H1 (cell line): Measurements from ENCODE around the gene APAF1. TPM values are rescaled to one million over a fixed set of nuclear protein-coding genes. Genes with fewer than 3 reads are reported as not detected.

Experiments
- CTCF ChIA-PET: fragments of 300-600 bp; sonication (Branson Sonifier 250); formaldehyde crosslinking; loops from one replicate; lab custom pipeline; 2021; ENCODE audit not compliant: partially characterized antibody; lab: Charles Lee
- POLR2A ChIA-PET: fragments of 300-600 bp; sonication (Branson Sonifier 250); formaldehyde crosslinking; loops from one replicate; lab custom pipeline; 2021; ENCODE audit warnings: inconsistent platforms; ENCODE audit not compliant: partially characterized antibody; lab: Charles Lee
- DNase-seq, 2 experiments: peaks; one replicate each; pipeline versions ENCODE4 v3.0.0 to v3.0.0-alpha.2; 2010 to 2022; ENCODE audit warnings: low spot score in 2 of 2, low read depth in 1 of 2, mixed read lengths in 1 of 2
- FAIRE-seq: peaks from 2 replicates; lab custom pipeline; 2011; peaks lifted over from hg19 to GRCh38; lab: Jason Lieb, UNC
- H2AFZ ChIP-seq: 2 replicates; pipeline ENCODE4 v1.8.1; 2012; ENCODE audit warnings: low read length, inconsistent platforms
- H2AK5ac ChIP-seq: 2 replicates; pipeline ENCODE4 v1.6.1; 2013; ENCODE audit warnings: low read depth, low read length
- H2BK120ac ChIP-seq: replicated peaks from 2 replicates; pipeline ENCODE3; 2013; ENCODE audit warnings: low read depth, low read length, inconsistent platforms
- H2BK12ac ChIP-seq: 2 replicates; pipeline ENCODE4 v1.6.1; 2013; ENCODE audit warnings: low read depth, low read length
- H2BK15ac ChIP-seq: 2 replicates; pipeline ENCODE4 v1.6.1; 2013; ENCODE audit warnings: low read length
- H2BK20ac ChIP-seq: 2 replicates; pipeline ENCODE4 v1.6.1; 2013; ENCODE audit warnings: low read length
- H2BK5ac ChIP-seq: 2 replicates; pipeline ENCODE4 v1.6.1; 2013; ENCODE audit warnings: low read depth, low read length
- H3K14ac ChIP-seq: 2 replicates; pipeline ENCODE4 v1.6.1; 2013; ENCODE audit warnings: inconsistent platforms; ENCODE audit not compliant: insufficient read length
- H3K18ac ChIP-seq: 2 replicates; pipeline ENCODE4 v1.6.1; 2013; ENCODE audit warnings: low read length; ENCODE audit errors: extremely low read depth
- H3K23ac ChIP-seq: 2 replicates; pipeline ENCODE4 v1.6.1; 2013; ENCODE audit warnings: inconsistent platforms; ENCODE audit not compliant: insufficient read length
- H3K23me2 ChIP-seq: 2 replicates; pipeline ENCODE4 v1.6.1; 2013; ENCODE audit warnings: low read depth, low read length
- H3K27ac ChIP-seq: 2 replicates; pipeline ENCODE4 v1.6.1; 2011; ENCODE audit warnings: low read depth, low read length, inconsistent platforms
- H3K27me3 ChIP-seq, 4 experiments: replicated peaks in 1 of 4; 1 replicate in 1 of 4; 2 replicates in 3 of 4; pipeline versions ENCODE4 v1.6.1 to v1.8.1; 2011 to 2013; ENCODE audit warnings: low read length in 3 of 4, mild to moderate bottlenecking in 3 of 4, inconsistent platforms in 2 of 4, mixed read lengths in 2 of 4, moderate library complexity in 1 of 4; ENCODE audit not compliant: control insufficient read depth in 3 of 4, insufficient read depth in 3 of 4; ENCODE audit errors: extremely low read depth in 1 of 4
- H3K36me3 ChIP-seq, 4 experiments: 2 replicates each; pipeline versions ENCODE4 v1.6.1 to v1.8.1; 2011 to 2013; ENCODE audit warnings: mild to moderate bottlenecking in 4 of 4, low read length in 3 of 4, moderate library complexity in 2 of 4, control low read depth in 1 of 4, inconsistent platforms in 1 of 4; ENCODE audit not compliant: insufficient read depth in 4 of 4, control insufficient read depth in 2 of 4
- H3K4ac ChIP-seq: replicated peaks from 2 replicates; pipeline ENCODE3; 2013; ENCODE audit warnings: low read length, low read depth, mixed read lengths, inconsistent platforms; ENCODE audit not compliant: insufficient read length
- H3K4me1 ChIP-seq, 4 experiments: replicated peaks in 1 of 4; 1 replicate in 1 of 4; 2 replicates in 3 of 4; pipeline versions ENCODE4 v1.6.1 to v1.8.1; 2011 to 2013; ENCODE audit warnings: low read length in 3 of 4, inconsistent platforms in 2 of 4, mixed read lengths in 1 of 4; ENCODE audit not compliant: insufficient read depth in 4 of 4, control insufficient read depth in 3 of 4
- H3K4me2 ChIP-seq, 2 experiments: 2 replicates each; pipeline versions ENCODE4 v1.6.1 to v1.8.1; 2011 to 2013; ENCODE audit warnings: low read depth in 2 of 2, low read length in 2 of 2, control low read depth in 1 of 2, inconsistent platforms in 1 of 2, mild to moderate bottlenecking in 1 of 2; ENCODE audit not compliant: insufficient read depth in 1 of 2
- H3K4me3 ChIP-seq, 4 experiments: fragments of 200-600, 300-600 bp in 1 of 4; sonication (generic), shearing (Covaris generic), sonication (Bioruptor Twin) in 1 of 4; 2 replicates each; pipeline versions ENCODE4 v1.5.1 to v1.8.1; 2011 to 2016; ENCODE audit warnings: low read length in 4 of 4, low read depth in 3 of 4, control low read depth in 2 of 4, inconsistent platforms in 2 of 4, mild to moderate bottlenecking in 2 of 4, mixed read lengths in 1 of 4, moderate library complexity in 1 of 4; ENCODE audit not compliant: insufficient read depth in 2 of 4; ENCODE audit errors: extremely low read depth in 1 of 4
- H3K56ac ChIP-seq: replicated peaks from 2 replicates; pipeline ENCODE3; 2013; ENCODE audit warnings: low read depth, mild to moderate bottlenecking, mixed read lengths, low read length, inconsistent platforms; ENCODE audit not compliant: insufficient read length
- H3K79me1 ChIP-seq: 2 replicates; pipeline ENCODE4 v1.6.1; 2013; ENCODE audit warnings: low read depth, low read length, control low read depth
- H3K79me2 ChIP-seq, 2 experiments: 2 replicates each; pipeline versions ENCODE4 v1.6.1 to v1.8.1; 2012 to 2013; ENCODE audit warnings: low read length in 2 of 2, mild to moderate bottlenecking in 2 of 2, inconsistent platforms in 1 of 2; ENCODE audit not compliant: insufficient read depth in 2 of 2, control insufficient read depth in 1 of 2
- H3K9ac ChIP-seq, 4 experiments: replicated peaks in 1 of 4; 1 replicate in 1 of 4; 2 replicates in 3 of 4; pipeline versions ENCODE4 v1.6.1 to v1.8.1; 2011 to 2013; ENCODE audit warnings: low read depth in 3 of 4, low read length in 3 of 4, control low read depth in 2 of 4, mild to moderate bottlenecking in 2 of 4, moderate library complexity in 2 of 4, inconsistent platforms in 1 of 4; ENCODE audit errors: extremely low read depth in 1 of 4
- H3K9me3 ChIP-seq, 2 experiments: 2 replicates each; pipeline versions ENCODE4 v1.6.1 to v1.8.1; 2012 to 2013; ENCODE audit warnings: mild to moderate bottlenecking in 2 of 2, moderate library complexity in 2 of 2, control low read depth in 1 of 2, inconsistent platforms in 1 of 2, low read depth in 1 of 2, low read length in 1 of 2, mixed read lengths in 1 of 2; ENCODE audit not compliant: insufficient read depth in 2 of 2
- H4K20me1 ChIP-seq, 2 experiments: replicated peaks in 1 of 2; 2 replicates each; pipeline versions ENCODE3 to v1.8.1; 2011 to 2013; ENCODE audit warnings: inconsistent platforms in 2 of 2, low read length in 2 of 2, mild to moderate bottlenecking in 1 of 2; ENCODE audit not compliant: insufficient read depth in 2 of 2, control insufficient read depth in 1 of 2
- H4K5ac ChIP-seq: 2 replicates; pipeline ENCODE4 v1.6.1; 2013; ENCODE audit warnings: low read length, low read depth, mixed read lengths, inconsistent platforms; ENCODE audit not compliant: insufficient read length
- H4K8ac ChIP-seq: 2 replicates; pipeline ENCODE4 v1.8.0; 2013; ENCODE audit warnings: mild to moderate bottlenecking, moderate library complexity, low read length, inconsistent platforms; ENCODE audit not compliant: insufficient read depth; ENCODE audit errors: extremely low read depth
- H4K91ac ChIP-seq: replicated peaks from 2 replicates; pipeline ENCODE3; 2013; ENCODE audit warnings: low read length, mixed read lengths, inconsistent platforms; ENCODE audit not compliant: insufficient read length
- BRCA1 ChIP-seq: IDR thresholded peaks from 2 replicates; pipeline ENCODE4 v1.6.1; 2012; ENCODE audit warnings: low read depth, low read length, improper control_type of control experiment
- CBX5 ChIP-seq: fragments of 300-800, 300-1000 bp; sonication (generic); IDR thresholded peaks from 2 replicates; pipeline ENCODE4 v1.7.1; 2016; ENCODE audit warnings: antibody characterized with exemption, low read length, low read depth
- HDAC2 ChIP-seq, 2 experiments: fragments of 300-600 bp in 1 of 2; sonication (generic) in 1 of 2; IDR thresholded peaks; 2 replicates each; pipeline ENCODE4 v1.6.1; 2011 to 2012; ENCODE audit warnings: low read depth in 2 of 2, low read length in 2 of 2, mild to moderate bottlenecking in 2 of 2, moderate library complexity in 2 of 2, borderline replicate concordance in 1 of 2, inconsistent platforms in 1 of 2
- MAFK ChIP-seq: IDR thresholded peaks from 2 replicates; pipeline ENCODE4 v1.6.1; 2012; ENCODE audit warnings: low read depth, mild to moderate bottlenecking, improper control_type of control experiment, low read length
- POLR2A ChIP-seq, 2 experiments: IDR thresholded peaks; 1 replicate in 1 of 2; 2 replicates in 1 of 2; pipeline ENCODE4 v1.6.1; 2011; ENCODE audit warnings: low read depth in 2 of 2, low read length in 2 of 2, mild to moderate bottlenecking in 2 of 2; ENCODE audit errors: control extremely low read depth in 1 of 2
- RFX5 ChIP-seq: IDR thresholded peaks from 2 replicates; pipeline ENCODE4 v1.6.1; 2011; ENCODE audit warnings: low read depth, low read length, improper control_type of control experiment, borderline replicate concordance
- RNF2 ChIP-seq: fragments of 200-900, 300-1000 bp; sonication (generic); IDR thresholded peaks from 2 replicates; pipeline ENCODE4 v1.7.1; 2016; ENCODE audit warnings: borderline replicate concordance, low read depth, mild to moderate bottlenecking, antibody characterized with exemption, low read length; ENCODE audit not compliant: poor library complexity, severe bottlenecking; ENCODE audit errors: missing control alignments
- SP4 ChIP-seq: IDR thresholded peaks from 2 replicates; pipeline ENCODE4 v1.6.1; 2012; ENCODE audit warnings: low read length, inconsistent platforms
- SUZ12 ChIP-seq: fragments of 200-600 bp; sonication (generic); IDR thresholded peaks from 2 replicates; pipeline ENCODE4 v1.6.1; 2012; ENCODE audit warnings: mild to moderate bottlenecking, inconsistent platforms, low read length, moderate library complexity, mixed read lengths
- TEAD4 ChIP-seq: IDR thresholded peaks from 2 replicates; pipeline ENCODE4 v1.6.1; 2012; ENCODE audit warnings: low read depth, low read length, inconsistent platforms, mixed read lengths
- WGBS, 2 experiments: shearing (Covaris generic) in 1 of 2; methylation state at CpG; one replicate each; pipeline versions ENCODE4 v1.1.6 to v1.1.7; 2013 to 2015; ENCODE audit warnings: low lambda C conversion rate in 2 of 2, mixed read lengths in 2 of 2, inconsistent platforms in 1 of 2, low coverage in 1 of 2, missing lambda C conversion rate in 1 of 2; ENCODE audit not compliant: insufficient replicate concordance in 2 of 2, insufficient coverage in 1 of 2, insufficient read length in 1 of 2; ENCODE audit errors: extremely low coverage in 1 of 2, missing lambda C conversion rate in 1 of 2; 5-methylcytosine and 5-hydroxymethylcytosine counted together
- polyA plus RNA-seq, 7 experiments: library from polyadenylated mRNA; depleted of rRNA in 3 of 7; stranded (reverse) in 5 of 7; unstranded in 2 of 7; fragments of >200 nt in 5 of 7; fragments of 200-250 nt in 2 of 7; gene quantifications; 1 replicate in 5 of 7; 2 replicates in 1 of 7; 4 replicates in 1 of 7; pipeline versions ENCODE4 v1.2.1 to v1.2.3, GENCODE V29; 2011 to 2013; ENCODE audit warnings: missing spikeins in 2 of 7, mixed read lengths in 2 of 7
- total RNA-seq: library from RNA; stranded (reverse); fragmentation: NEBNext Ultra II Directional; extraction: Animal tissue kit (Norgen Biotek cat#: 25700); gene quantifications from 2 replicates; pipeline ENCODE4 v1.2.1, GENCODE V29; 2021
- TF ChIP-seq, protein P1 (sequence below), 3 experiments: IDR thresholded peaks; 1 replicate in 2 of 3; 2 replicates in 1 of 3; pipeline versions ENCODE4 v1.5.1 to v1.6.1; 2011; ENCODE audit warnings: low read length in 3 of 3, mild to moderate bottlenecking in 3 of 3, inconsistent platforms in 2 of 3, low read depth in 1 of 3, moderate library complexity in 1 of 3; ENCODE audit not compliant: insufficient read depth in 1 of 3; ENCODE audit errors: control extremely low read depth in 1 of 3

Gene APAF1
- total and polyA plus RNA-seq, 2 of the 8 experiments (the other 6 are each of a cell fraction or from before 2014, with no cell fraction given) = 4.7 to 22.6 TPM

DNA sequence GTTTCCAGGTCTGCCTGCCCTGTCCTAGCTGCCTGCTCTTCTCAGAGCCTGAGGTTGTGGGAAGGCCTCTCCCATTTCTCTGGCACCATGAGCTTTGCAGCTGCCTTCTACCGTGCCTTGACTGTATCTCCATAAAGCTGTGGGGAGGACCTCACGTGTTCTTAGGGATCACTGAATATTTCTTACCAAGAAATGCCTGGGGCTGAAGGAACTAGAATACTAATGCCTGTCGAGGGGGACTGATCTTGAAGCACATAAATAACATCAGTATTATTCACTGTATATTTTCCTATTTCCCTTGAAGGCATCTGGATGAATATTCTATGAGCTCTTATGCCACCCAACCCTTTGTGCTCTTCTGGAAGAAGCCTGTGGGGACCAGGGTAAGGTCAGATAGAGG, 103.4 kb downstream of the APAF1 start:
- no peak overlapping the region for H3K4me2 ChIP-seq
- no peak overlapping the region for H2BK12ac ChIP-seq
- WGBS, 2 experiments = 93% methylated on average over 3 of the region's 3 CpGs; no CpG with 5 or more reads in 1 of the 2 experiments
- H3K56ac ChIP-seq = no peak overlapping the region
- no peak overlapping the region for H3K14ac ChIP-seq
- no peak overlapping the region for H4K8ac ChIP-seq
- H3K79me2 ChIP-seq = no peaks in the 10 kb centered on the region
- H3K23ac ChIP-seq = no peak overlapping the region
- H2BK20ac ChIP-seq = no peak overlapping the region
- H4K20me1 ChIP-seq = no peaks in the 10 kb centered on the region
- no peak overlapping the region for H3K9ac ChIP-seq
- ChIA-PET POLR2A (no interaction called here), CTCF (interaction anchor here (0.7 to 2.1 kb wide), 4 partner anchors 9 to 250 kb away, joined by 3 to 6 read pairs (median 3); no protein-coding TSS in a partner anchor)
- H3K4me3 ChIP-seq = no peak overlapping the region
- no peak overlapping the region for H3K18ac ChIP-seq
- H3K27me3 ChIP-seq = peaks cover 0 to 12% (median 7%) of the 10 kb centered on the region in 4 experiments; a peak in 5 of 7 replicates
- H2AK5ac ChIP-seq = no peak overlapping the region
- H3K9me3 ChIP-seq = no peaks in the 10 kb centered on the region
- H3K79me1 ChIP-seq = no peaks in the 10 kb centered on the region; the same call in 1 of the 2 replicates
- H3K36me3 ChIP-seq = no peaks in the 10 kb centered on the region
- DNase-seq (no peak), FAIRE-seq (no peak)
- H3K23me2 ChIP-seq = no peaks in the 10 kb centered on the region
- H2BK120ac ChIP-seq = no peak overlapping the region
- no peak overlapping the region for H2AFZ ChIP-seq
- H3K27ac ChIP-seq = no peak overlapping the region
- no peaks in the 10 kb centered on the region; a peak in 2 of 7 replicates for H3K4me1 ChIP-seq
- no peak overlapping the region for H4K91ac ChIP-seq
- H2BK15ac ChIP-seq = no peak overlapping the region
- no peak overlapping the region for H3K4ac ChIP-seq
- no peak overlapping the region for H2BK5ac ChIP-seq
- H4K5ac ChIP-seq = no peak overlapping the region
- TF ChIP-seq SP4 = no peak
- no peak for TF ChIP-seq POLR2A (IDR thresholded peaks at IDR 0.05; ENCODE audit: control extremely low read depth in 1 of 2, low read depth in 2 of 2, low read length in 2 of 2)
- TF ChIP-seq CBX5 = no peak
- no peak for TF ChIP-seq MAFK
- TF ChIP-seq BRCA1 = no peak
- no peak for TF ChIP-seq RNF2
- TF ChIP-seq, protein P1, sequence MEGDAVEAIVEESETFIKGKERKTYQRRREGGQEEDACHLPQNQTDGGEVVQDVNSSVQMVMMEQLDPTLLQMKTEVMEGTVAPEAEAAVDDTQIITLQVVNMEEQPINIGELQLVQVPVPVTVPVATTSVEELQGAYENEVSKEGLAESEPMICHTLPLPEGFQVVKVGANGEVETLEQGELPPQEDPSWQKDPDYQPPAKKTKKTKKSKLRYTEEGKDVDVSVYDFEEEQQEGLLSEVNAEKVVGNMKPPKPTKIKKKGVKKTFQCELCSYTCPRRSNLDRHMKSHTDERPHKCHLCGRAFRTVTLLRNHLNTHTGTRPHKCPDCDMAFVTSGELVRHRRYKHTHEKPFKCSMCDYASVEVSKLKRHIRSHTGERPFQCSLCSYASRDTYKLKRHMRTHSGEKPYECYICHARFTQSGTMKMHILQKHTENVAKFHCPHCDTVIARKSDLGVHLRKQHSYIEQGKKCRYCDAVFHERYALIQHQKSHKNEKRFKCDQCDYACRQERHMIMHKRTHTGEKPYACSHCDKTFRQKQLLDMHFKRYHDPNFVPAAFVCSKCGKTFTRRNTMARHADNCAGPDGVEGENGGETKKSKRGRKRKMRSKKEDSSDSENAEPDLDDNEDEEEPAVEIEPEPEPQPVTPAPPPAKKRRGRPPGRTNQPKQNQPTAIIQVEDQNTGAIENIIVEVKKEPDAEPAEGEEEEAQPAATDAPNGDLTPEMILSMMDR (IDR thresholded peaks at IDR 0.05; ENCODE audit: control extremely low read depth in 1 of 3, insufficient read depth in 1 of 3, low read depth in 1 of 3, low read length in 3 of 3) = no peak
- no peak for TF ChIP-seq RFX5
- no peak for TF ChIP-seq SUZ12
- no peak for TF ChIP-seq HDAC2 (IDR thresholded peaks at IDR 0.05; ENCODE audit: borderline replicate concordance in 1 of 2, low read depth in 2 of 2, low read length in 2 of 2)
- no peak for TF ChIP-seq TEAD4
